ENCODE data around the gene SULT6B1.
"Not testable (repeated sequence)": the region's sequence is repeated elsewhere in the genome, so short reads cannot be mapped to it uniquely, and the experiment has no call there.

Gene SULT6B1, protein sequence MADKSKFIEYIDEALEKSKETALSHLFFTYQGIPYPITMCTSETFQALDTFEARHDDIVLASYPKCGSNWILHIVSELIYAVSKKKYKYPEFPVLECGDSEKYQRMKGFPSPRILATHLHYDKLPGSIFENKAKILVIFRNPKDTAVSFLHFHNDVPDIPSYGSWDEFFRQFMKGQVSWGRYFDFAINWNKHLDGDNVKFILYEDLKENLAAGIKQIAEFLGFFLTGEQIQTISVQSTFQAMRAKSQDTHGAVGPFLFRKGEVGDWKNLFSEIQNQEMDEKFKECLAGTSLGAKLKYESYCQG

DNA sequence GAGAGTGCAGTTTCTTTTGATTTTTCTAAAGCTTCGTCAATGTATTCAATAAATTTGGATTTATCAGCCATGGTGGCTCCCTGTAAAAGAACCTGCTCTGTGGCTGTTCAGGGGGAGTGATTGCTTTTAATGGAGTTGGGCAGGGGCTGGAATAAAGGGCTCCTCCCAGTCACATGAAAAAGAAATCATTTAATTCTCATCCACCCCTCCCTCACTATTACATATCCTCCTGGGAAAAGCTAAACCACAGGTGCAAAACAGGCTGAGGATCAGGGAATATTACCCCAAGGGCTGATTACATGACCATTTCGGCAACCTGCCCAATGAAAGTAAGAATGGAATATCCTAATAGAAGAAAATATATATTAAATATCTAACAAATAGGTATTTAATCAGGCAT is at the start of gene SULT6B1:
Gene SULT6B1, minus strand, starts transcription at position 101 of the 400 bp plus-strand sequence. Its CDS starts 30 bp downstream, at position 71.
- DNase-seq: no peak

DNA sequence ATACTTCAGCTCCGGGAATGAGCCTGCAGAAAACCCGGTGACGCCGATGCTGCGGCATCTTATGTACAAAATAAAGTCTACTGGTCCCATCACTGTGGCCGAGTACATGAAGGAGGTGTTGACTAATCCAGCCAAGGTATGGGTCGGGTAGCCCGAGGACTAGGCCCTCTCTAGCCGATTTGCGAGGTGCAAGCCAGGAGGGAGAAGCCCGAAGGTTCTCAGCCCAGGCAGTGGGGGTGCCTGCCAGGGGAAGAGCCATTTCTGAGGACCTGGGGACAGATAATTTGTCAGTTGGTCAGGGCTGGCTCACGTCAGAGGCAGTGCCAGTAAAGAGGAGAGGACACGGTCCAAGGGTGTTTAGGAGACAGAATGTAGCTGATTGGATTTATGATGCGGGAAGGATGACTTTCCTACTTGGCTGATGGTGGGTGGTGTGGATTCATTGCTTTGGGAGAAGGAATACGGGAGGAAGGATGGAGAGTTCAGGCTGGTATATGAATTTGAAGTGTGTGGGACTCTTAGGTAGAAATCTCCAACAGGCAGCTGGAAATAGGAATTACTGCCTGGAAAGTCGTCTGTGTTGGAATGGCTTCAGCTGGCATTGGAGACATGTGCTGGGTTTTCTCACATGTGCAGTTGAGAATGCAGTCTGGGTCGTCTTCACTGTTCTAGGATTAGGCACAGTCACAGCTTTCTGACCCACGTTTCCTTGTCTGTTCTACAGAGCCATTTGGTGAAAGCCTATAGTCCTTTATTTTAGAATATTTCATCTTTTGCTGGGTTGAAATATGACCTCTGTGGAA is 43.9 kb upstream of the SULT6B1 start:
- peak; percentile 5 for DNase-seq

DNA sequence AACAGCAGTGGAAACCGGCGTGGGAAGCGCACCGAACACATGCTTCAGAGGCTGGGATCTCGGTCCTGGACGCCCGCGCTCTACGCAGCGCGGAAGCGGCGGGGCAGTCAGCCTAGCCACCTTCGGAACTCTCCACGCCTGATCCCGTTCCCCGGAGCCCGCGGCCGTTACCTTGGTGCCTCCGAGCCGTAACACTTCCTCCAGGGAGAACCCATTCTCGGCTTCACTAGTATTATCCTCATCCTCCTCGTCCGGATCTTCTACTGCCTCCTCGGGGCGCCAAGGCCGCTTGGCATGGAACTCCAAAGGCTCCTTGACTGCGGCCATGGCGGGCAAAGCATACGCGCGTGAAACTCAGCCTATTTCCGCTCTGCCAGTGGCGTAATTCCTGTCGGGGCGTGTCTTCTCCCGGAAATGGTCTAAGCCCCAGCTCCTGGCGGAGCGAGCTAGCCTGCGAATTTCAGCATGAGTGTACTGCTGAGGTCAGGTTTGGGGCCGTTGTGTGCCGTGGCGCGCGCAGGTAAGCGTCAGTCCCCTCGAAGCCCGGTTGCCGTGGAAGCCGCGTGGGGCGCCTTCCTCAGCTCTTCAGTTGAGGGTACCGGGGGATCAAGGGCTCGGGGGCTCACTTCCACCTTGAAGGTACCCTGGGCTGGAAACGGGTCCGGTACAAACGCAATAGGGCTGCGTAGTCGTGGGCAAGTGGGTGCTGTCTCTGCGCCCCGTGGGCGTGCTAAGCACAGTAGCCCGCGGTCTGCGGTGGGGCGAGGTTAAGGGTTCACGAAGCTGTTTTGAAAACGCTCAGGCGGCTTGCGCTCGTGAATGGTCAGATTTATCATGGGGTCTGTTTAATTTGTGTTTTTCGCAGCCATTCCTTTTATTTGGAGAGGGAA is 43.0 kb upstream of the SULT6B1 start, which contains the start of the genes CEBPZ and NDUFAF7:
Gene CEBPZ, minus strand, starts transcription at position 356 of the 890 bp plus-strand sequence. Its CDS starts 29 bp downstream, at position 327.
Gene NDUFAF7, plus strand, starts transcription at position 418 of the 890 bp plus-strand sequence. Its CDS starts 48 bp downstream, at position 466.
- peak; percentile 83 for DNase-seq

DNA sequence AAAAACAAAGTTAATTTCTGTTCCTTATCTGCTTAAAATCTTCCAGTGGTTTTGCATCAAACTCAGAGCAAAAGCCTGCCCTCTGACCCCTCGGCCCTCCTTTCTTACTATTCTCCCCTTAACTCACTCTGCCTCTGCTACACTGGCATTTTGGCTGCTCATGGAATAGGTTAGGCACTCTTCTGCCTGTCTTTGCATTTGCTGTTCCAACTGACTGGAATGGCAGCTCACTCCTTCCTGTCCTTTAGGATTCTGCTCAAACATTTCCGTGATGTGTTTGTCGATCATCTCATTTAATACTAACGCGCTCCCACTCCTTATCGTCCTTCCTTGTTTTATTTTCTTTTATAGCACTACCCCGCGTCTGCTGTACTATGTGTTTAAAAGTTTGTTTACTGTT is 42.1 kb upstream of the SULT6B1 start:
- DNase-seq: no peak

DNA sequence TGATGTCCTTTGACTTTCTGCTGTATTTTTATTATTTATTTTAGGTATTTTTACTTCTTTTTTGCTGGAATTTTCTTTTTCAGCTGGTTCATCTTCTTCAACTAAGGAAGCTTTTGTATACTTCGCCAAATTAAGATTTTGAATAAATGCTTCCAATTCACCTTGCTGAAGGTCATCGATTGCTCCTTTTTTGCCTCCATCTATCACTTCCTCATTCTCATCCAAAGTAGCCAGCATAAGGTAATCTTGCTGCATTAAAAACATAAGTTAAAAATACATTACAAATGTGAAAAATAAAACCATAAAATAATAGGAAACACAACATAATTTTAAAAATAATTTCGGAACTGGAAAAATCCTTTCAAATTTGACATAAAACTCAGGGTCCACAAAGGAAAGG is 40.3 kb upstream of the SULT6B1 start:
- no peak for DNase-seq

DNA sequence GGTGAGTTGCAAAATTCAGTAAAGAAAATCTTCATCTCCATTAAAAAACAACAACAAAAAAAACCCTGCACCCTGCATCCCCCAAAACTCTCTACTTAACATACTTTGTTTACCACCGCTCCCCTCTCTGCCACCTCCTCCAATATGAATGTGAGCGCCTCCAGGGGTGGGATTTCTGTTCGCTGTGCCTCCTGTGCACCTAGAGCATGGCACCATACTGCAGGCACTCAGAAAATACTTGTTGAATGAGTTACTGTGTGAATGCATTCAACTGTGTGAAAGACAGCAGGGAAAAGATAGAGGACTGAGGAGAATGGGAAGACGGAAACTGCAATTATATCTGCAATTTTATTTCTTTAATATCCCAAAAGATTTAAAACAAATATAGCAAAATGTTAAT is 38.4 kb upstream of the SULT6B1 start:
- no peak for DNase-seq

DNA sequence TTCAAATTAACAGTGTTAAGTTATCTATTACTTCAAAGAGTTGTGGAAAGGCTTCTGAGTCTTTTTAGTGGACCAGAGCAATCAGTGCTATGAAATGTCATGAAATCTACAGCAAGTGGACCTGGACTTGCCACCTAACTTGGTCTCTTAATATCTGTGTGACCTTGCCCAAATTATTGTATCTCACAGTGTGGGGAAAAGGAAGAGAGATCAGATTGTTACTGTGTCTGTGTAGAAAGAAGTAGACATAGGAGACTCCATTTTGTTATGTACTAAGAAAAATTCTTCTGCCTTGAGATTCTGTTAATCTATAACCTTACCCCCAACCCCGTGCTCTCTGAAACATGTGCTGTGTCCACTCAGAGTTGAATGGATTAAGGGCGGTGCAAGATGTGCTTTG is 36.7 kb upstream of the SULT6B1 start:
- DNase-seq: not testable (repeated sequence)

DNA sequence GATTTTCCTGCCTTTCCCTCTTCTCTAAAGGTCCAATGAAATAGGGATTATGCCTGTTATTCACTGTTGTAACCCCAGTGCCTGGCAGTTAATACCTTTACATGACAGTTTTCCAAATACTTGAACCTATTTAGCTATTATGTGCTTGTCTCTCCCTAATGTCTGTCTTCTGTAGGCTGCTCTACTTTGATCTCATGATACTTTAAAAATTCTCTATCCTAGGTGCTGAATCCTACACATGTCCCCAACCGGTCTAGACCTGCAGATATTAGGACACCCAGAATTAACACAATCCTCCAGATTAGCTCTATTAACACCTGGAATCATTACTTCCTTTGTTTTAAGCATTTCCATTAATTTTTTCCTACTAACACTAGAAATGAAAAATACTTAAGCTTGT is 35.6 kb upstream of the SULT6B1 start:
- no peak for DNase-seq

DNA sequence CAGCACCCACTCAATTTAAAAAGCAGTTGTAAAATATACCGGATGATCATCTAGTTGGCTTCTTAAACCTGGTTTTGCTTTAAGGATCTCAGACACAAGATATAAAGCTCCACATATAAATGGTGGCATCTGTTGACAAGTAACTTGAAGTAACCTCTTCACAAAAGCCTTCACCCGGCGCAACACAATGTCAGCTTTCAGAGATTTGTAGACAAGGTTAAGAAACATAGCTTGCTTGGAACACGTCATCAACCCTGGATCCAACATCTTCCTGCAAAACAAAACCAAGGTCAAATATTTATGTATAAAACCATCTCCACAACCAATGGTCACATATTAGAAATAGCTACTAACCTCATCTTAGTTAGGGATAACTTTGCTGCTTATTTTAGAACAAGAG is 34.7 kb upstream of the SULT6B1 start:
- DNase-seq: no peak

DNA sequence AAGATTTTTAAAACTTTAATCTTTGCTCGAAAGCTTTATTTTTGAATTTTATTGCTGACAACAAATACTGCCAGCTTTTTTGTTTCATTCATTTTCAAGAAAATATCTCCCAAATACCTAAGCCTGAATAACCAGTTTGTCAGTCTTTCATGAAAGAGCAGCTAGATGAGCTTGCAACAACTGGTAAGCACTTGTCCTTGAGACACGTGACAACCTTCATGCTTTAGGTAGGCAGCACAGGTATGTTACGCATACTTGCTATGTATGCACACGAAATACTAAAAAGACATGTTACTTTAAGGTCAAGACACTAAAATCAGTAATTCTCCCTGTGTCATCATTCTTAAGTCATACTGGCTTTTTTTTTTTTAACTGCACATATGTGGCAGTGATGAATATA is 30.6 kb upstream of the SULT6B1 start:
- DNase-seq: no peak

DNA sequence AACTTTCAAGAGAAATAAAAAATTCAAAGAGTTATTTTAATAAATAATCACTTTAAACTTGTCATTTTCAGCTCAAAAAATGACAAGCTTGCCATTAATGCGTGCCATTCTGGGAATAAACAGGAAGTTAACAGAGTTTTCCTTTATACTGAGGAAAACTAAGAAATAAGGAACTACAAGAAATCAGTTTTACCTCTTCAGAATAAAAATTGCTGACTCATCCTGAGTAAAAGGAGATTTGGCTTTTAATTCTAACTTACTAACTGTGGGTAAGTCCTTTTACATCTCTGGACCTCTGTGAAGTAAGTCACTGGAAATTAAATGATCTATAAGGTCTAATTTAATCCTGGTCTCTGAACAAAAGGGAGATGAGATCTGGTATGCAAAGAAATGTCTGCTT is 26.8 kb upstream of the SULT6B1 start:
- no peak for DNase-seq

DNA sequence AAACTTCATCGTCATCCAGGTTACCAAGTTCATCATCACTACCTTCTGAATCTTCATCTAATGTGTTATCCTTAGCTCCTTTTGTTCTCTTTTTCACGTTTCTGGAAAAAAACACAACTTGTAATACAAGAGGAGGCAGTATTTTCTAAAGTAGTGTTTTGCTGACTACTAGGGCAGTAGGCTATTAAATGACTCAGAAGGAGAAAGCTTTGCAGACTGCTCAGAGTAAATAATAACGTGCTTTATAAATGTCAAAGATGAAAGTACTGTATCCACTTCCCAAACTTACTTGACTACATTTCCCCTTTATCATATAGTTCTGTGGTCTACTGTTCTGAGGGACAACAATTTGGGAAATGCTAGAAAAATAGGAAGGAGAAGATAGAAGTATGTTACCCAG is 23.5 kb upstream of the SULT6B1 start:
- DNase-seq: no peak

DNA sequence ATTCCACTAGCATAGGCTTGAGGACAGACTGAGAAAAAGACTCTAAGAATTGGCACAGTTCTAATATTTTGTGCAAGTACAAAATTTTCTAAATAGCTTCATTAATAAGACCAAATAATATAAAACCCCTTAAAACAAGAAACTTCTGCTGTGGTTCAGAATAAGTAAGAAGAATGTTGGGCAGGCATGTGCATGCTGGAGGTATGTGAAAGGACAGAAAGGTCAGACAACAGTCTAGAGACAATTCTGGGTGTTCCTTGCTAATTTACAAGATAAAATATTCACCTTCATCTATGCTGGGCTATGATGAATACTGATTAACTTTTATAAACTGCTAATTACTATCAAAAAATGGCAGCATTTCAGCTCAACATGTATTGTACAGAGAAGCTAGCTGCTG is 22.7 kb upstream of the SULT6B1 start:
- DNase-seq: no peak

DNA sequence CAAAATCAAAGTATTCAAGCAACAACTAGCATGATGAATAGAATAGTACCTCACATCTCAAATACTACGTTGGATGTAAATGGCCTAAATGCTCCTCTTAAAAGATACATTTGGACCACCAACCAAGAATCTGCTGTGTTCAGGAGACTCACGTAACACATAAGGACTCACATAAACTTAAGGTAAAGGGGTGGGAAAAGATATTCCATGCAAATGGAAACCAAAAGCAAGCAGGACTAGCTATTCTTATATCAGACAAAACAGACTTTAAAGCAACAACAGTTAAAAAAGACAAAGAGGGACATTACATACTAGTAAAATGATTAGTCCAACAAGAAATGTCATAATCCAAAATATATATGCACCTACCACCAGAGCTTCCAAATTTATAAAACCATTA is 18.3 kb upstream of the SULT6B1 start:
- DNase-seq: not testable (repeated sequence)

DNA sequence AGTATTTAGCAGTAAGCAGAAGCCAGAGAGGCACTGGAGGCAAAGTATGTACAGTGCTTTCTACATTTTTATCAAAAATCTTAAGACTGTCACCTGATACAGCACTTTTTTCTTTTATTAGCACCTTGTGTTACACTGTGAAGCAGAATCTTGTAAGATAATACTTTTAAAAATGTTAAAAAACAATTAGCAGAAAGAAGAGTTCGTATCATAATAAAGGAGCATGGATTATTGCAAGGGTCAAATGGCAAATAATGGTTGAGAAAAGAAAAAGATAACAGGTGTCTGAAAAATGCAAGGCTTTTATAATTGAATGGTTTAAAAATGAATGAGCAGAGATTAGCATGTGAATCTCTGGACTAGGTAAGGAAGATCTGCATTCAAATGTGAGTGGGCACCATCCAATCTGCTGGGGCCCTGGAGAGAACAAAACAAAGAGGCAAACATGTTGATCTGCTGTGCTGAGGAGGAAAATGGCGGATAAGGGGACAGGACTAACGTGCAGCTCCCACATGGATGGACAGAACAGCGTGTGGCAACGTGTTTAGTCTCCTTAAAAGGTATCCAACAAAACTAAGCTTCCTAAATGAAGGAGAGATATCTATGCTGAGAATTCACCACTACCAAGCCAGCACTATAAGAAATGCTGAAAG is 17.3 kb upstream of the SULT6B1 start:
- no peak for DNase-seq

DNA sequence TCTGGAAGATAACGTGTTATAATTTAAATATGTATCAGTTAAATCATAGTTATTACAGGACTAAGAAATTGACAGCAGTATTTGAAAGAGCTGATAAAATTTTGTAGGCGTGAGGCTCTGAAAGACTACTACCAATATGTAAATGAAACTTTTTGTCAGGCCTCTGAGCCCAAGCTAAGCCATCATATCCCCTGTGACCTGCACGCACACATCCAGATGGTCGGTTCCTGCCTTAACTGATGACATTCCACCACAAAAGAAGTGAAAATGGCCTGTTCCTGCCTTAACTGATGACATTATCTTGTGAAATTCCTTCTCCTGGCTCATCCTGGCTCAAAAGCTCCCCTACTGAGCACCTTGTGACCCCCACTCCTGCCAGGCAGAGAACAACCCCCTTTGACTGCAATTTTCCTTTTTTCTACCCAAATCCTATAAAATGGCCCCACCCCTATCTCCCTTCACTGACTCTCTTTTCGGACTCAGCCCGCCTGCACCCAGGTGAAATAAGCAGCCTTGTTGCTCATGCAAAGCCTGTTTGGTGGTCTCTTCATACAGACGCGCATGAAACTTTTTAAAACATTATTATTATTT is 16.7 kb upstream of the SULT6B1 start:
- DNase-seq: not testable (repeated sequence)

DNA sequence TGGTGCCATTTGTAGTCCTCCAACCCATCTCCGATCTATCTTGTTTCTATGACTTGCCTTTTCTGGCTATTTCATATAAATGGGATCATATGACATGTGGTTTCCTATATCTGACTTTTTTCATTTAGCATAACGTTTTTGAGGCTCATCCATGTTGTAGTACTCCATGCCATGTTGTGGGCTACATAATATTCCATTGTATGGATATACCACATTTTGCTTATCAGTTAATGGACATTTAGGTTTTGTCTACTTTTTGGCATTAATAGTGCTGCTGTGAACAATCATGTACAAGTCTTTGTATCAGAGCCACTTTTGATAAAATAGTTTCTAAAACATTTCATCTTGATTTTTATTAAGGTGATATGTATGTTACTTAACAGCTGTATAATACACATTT is 15.2 kb upstream of the SULT6B1 start:
- DNase-seq: no peak

DNA sequence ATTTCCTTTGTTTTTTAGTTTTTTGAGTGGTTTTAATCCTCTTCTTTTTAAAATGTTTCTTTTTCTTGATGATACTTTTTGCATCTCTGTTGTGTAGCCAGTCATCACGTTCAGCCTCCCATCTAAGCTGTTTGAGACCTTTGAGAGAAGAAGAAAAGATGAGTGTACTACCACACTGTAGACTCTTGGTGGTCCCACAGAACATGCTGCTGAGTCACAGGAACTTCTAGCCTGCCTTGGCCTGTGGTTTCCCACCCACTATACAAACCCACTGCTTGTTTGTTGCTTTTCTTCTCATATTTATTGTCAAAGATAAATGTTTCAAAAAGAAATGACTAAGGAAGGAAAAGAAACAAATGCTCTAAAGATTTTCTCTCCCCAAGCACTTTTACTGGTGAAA is 13.3 kb upstream of the SULT6B1 start:
- no peak for DNase-seq

DNA sequence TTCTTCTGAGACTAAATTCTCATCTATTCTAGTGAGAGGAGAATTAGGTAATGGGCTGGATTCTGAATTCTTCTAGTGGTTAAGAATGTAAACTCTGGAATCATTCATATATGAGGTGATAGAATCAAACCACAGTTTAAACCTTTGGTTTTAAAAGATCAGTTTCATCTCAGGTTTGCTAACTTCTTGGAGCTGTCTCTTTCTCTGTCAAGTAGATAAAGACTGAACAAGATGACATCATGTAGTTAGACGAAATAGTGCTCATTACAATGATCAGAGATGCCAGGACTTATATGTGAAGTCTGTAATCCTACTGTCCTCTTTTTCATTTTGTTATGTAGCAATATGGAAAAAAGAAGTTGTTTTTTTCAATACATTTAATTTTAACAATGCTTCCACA is 12.7 kb upstream of the SULT6B1 start:
- DNase-seq: no peak

DNA sequence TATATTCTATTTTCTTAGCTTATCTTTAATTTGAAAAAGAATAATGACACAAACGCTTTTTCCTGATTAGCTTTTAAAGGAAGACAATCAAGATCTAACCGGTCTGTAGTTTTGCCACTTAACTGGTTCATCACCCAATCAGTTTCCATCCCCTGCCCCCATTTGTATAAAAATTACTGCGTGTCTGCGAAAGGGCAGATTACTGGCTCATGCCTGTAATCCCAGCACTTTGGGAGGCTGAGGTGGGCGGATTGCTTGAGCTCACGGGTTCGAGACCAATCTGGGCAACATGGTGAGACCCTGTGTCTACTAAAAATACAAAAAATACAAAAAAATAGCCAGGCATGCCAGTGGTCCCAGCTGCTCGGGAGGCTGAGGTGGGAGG is 10.2 kb upstream of the SULT6B1 start:
- DNase-seq: no peak

DNA sequence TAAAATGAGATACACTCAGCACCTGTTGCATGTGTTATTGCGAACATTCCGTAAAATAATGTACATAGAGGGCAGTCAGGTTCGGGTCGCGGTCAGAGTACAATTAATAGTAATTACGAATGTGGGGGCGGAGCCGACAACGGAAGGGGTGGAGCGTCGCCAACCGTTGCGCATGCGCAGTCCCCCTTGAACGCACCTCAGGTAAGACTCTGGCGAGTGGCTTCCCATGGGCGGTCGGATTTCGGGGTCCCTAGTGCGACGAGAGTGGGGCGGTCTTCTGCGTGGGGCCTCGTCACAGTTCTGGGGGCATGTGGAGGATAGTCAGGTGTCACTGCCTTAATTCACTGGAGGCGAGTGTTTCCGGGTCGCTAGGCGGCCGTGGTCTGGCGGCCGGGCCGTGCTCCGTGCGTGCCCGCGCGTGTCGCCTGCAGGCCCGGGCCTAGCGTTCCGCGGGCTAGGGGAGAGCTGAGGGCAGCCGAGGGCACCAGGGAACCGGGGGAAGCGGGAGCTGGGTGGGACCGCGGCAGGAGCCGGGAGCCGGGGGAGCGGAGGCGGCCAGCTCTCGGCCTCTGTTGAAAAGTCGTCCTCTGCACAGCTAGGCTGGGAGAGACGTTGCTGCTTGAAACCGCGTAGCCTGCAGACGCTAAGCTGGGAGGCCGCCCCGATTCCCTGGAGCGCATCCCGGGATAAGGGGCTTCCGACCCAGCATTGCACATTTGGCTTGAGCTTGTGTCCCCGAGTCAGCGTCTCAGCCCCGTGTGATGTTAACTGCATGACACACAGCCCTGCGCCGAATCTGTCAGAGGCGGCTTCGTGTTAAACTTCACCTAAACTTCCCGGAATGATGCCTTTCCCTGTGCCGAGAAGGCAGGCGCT is 8.1 kb upstream of the SULT6B1 start, which contains the start of gene CEBPZOS:
Gene CEBPZOS, plus strand, starts transcription at position 177 of the 876 bp plus-strand sequence. CDS start 3,209 bp downstream, outside the sequence.
- peak; percentile 74 for DNase-seq
